Smooth muscle cell (in vitro differentiated cells): Measurements from ENCODE around the gene ANAPC16. TPM values are rescaled to one million over a fixed set of nuclear protein-coding genes. Genes with fewer than 3 reads are reported as not detected.

Experiments used
- DNase-seq: peaks from one replicate; lab custom pipeline; 2025; ENCODE audit not compliant: unreplicated experiment; lab: John Stamatoyannopoulos, UW
- H2AFZ ChIP-seq: fragments of 200-600 bp; sonication (generic); 2 replicates; pipeline ENCODE4 v1.6.0; 2016; ENCODE audit warnings: antibody characterized with exemption, low read depth, mild to moderate bottlenecking
- H3F3A ChIP-seq: fragments of 200-600 bp; sonication (generic); 2 replicates; pipeline ENCODE4 v1.6.0; 2017; ENCODE audit warnings: antibody characterized with exemption, low read depth
- H3K27ac ChIP-seq: fragments of 200-600 bp; sonication (generic); 2 replicates; pipeline ENCODE4 v1.5.1; 2016; ENCODE audit warnings: low read depth, mild to moderate bottlenecking
- H3K27me3 ChIP-seq: fragments of 200-600 bp; sonication (generic); 2 replicates; pipeline ENCODE4 v1.6.1; 2016; ENCODE audit warnings: low read depth, mild to moderate bottlenecking
- H3K36me3 ChIP-seq: fragments of 200-600 bp; sonication (generic); 2 replicates; pipeline ENCODE4 v1.5.1; 2016; ENCODE audit warnings: low read depth
- H3K4me1 ChIP-seq: fragments of 200-600 bp; sonication (generic); 2 replicates; pipeline ENCODE4 v1.5.1; 2016; ENCODE audit warnings: low read depth
- H3K4me2 ChIP-seq: fragments of 200-600 bp; sonication (generic); 2 replicates; pipeline ENCODE4 v1.6.0; 2016; ENCODE audit warnings: mild to moderate bottlenecking
- H3K4me3 ChIP-seq: fragments of 200-600 bp; sonication (generic); 2 replicates; pipeline ENCODE4 v1.5.1; 2016; ENCODE audit warnings: mild to moderate bottlenecking
- H3K79me2 ChIP-seq: fragments of 200-600 bp; sonication (generic); 2 replicates; pipeline ENCODE4 v1.6.0; 2016; ENCODE audit warnings: low read depth, mild to moderate bottlenecking
- H3K9ac ChIP-seq: fragments of 200-600 bp; sonication (generic); 2 replicates; pipeline ENCODE4 v1.6.0; 2016; ENCODE audit warnings: low read depth
- H3K9me3 ChIP-seq: fragments of 200-600 bp; sonication (generic); replicated peaks from 2 replicates; pipeline ENCODE4 v1.5.1; 2016; ENCODE audit warnings: low read depth
- H4K20me1 ChIP-seq: fragments of 200-600 bp; sonication (generic); 2 replicates; pipeline ENCODE4 v1.6.0; 2016; ENCODE audit warnings: low read depth
- CTCF ChIP-seq: fragments of 200-600 bp; sonication (generic); IDR thresholded peaks from 2 replicates; pipeline ENCODE4 v1.5.1; 2017; ENCODE audit warnings: borderline replicate concordance, mild to moderate bottlenecking, antibody characterized with exemption; ENCODE audit not compliant: insufficient read depth, poor library complexity, severe bottlenecking
- WGBS: methylation state at CpG from one replicate; pipeline ENCODE4 v1.1.7; 2016; ENCODE audit warnings: low lambda C conversion rate; 5-methylcytosine and 5-hydroxymethylcytosine counted together
- polyA plus RNA-seq: library from polyadenylated mRNA; unstranded; fragments of >200 nt; fragmentation: Nextera tagmentation; extraction: Ambion mirVana; gene quantifications from 2 replicates; pipeline ENCODE4 v1.2.1, GENCODE V29; 2016
- total RNA-seq: library from RNA; depleted of rRNA; stranded (reverse); fragments of >200 nt; gene quantifications from 2 replicates; pipeline ENCODE4 v1.2.3, GENCODE V29; 2014

The ANAPC16 gene
- total and polyA plus RNA-seq, 2 experiments from 2014 or later = 76.4 to 81.8 TPM

DNA sequence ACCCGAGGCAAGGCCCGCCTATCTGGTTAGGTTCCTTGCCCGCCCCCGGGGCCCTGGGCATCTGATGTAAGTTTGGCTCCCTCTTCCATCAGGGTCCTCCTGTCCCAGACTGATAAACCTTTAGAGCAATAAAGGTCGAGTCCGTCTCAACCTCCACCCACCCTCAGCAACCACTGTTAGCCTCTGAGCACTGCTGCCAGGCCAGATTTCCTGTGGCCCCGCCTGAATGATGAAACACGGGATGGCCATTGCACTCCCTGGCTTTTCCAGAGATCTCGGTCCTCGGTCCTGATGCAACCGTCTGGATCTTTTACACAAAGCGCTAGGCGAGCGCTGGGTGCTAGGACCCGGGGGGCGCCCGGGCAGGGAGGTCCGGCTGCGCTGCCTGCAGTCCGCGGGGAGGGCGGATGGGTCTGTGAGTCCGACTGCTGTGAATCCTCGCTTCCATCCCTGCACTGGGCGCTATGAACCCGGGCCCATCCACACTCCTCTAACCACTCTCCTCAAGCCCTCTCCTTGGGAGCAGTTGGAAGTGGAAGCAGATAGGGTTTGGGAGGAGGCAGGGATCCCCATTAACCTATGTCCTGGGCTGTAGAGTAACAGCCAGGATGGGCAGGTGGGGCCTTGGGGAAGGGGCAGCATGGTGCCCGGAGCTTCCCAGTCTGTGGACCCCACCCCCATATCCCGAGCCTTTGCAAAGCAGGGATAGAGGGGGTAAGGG, 57.0 kb downstream of the ANAPC16 start:
- 2% methylated on average over 28 of the region's 28 CpGs for WGBS
- DNase-seq = peak; percentile 77
- Histone ChIP-seq H3K9ac (peak overlapping the region; percentile 65), H3K36me3 (no peaks in the 10 kb centered on the region), H3F3A (peaks cover 46% of the 10 kb centered on the region), H3K4me2 (peak overlapping the region; percentile 89), H3K4me1 (peaks cover 26% of the 10 kb centered on the region), H3K27ac (peak overlapping the region; percentile 82), H2AFZ (no peak overlapping the region), H3K27me3 (no peaks in the 10 kb centered on the region), H3K79me2 (peaks cover 28% of the 10 kb centered on the region), H3K4me3 (peak overlapping the region; percentile 93), H3K9me3 (no peaks in the 10 kb centered on the region), H4K20me1 (peaks cover 32% of the 10 kb centered on the region)
- no peak for TF ChIP-seq CTCF

- TF ChIP-seq CTCF = no peak
- Histone ChIP-seq H4K20me1 (peaks cover 32% of the 10 kb centered on the region), H3K9me3 (no peaks in the 10 kb centered on the region), H3K27ac (peak within 1 kb of the TSS; percentile 82), H3K9ac (peak within 1 kb of the TSS; percentile 85), H3K79me2 (peaks cover 28% of the 10 kb centered on the region), H3K36me3 (no peaks in the 10 kb centered on the region), H3K4me3 (peak within 1 kb of the TSS; percentile 93), H3F3A (peaks cover 53% of the 10 kb centered on the region), H3K27me3 (no peaks in the 10 kb centered on the region), H2AFZ (no peak within 1 kb of the TSS), H3K4me2 (peak within 1 kb of the TSS; percentile 89), H3K4me1 (peaks cover 24% of the 10 kb centered on the region)
- DNase-seq = peak; percentile 96
- under 1% methylated on average over 65 of the region's 67 CpGs for WGBS
Measured at GRCh38 chr10:72273410-72274212, 57.8 kb downstream of the ANAPC16 start, which contains the start of gene DDIT4. Gene DDIT4 (plus strand): TSS chr10:72273924. CDS start chr10:72274217, 293 bp downstream.

DNA sequence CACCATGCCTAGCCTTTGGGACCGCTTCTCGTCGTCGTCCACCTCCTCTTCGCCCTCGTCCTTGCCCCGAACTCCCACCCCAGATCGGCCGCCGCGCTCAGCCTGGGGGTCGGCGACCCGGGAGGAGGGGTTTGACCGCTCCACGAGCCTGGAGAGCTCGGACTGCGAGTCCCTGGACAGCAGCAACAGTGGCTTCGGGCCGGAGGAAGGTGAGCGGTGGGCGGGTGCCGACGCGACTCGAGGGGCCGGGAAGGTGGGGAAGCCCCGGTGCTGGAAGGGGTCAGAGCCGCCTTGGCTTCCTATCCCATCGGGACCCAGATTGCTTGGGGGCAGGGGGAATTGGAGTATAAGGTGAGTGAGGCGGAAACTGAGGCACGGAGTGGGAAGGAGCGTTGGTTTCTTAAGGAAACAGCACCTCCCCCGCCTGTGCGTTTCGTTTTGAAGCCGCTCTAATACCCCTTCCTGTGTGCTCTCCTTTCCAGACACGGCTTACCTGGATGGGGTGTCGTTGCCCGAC, 58.5 kb downstream of the ANAPC16 start:
- Histone ChIP-seq H3K79me2 (peaks cover 28% of the 10 kb centered on the region), H3K4me3 (peak overlapping the region; percentile 93), H3K4me2 (peak overlapping the region; percentile 89), H3K4me1 (peaks cover 24% of the 10 kb centered on the region), H2AFZ (no peak overlapping the region), H3K9ac (peak overlapping the region; percentile 85), H4K20me1 (peaks cover 32% of the 10 kb centered on the region), H3K27me3 (no peaks in the 10 kb centered on the region), H3K27ac (peak overlapping the region; percentile 82), H3F3A (peaks cover 57% of the 10 kb centered on the region), H3K36me3 (no peaks in the 10 kb centered on the region), H3K9me3 (no peaks in the 10 kb centered on the region)
- 1% methylated on average over 38 of the region's 40 CpGs for WGBS
- DNase-seq = no peak
- no peak for TF ChIP-seq CTCF
